ENCODE measurements around the gene DGLUCY.
A peak's percentile ranks its signal among the peaks of the same experiment; 100 is the strongest.
"Not testable (repeated sequence)": the region's sequence is repeated elsewhere in the genome, so short reads cannot be mapped to it uniquely, and the experiment has no call there.

The DGLUCY gene

DNA sequence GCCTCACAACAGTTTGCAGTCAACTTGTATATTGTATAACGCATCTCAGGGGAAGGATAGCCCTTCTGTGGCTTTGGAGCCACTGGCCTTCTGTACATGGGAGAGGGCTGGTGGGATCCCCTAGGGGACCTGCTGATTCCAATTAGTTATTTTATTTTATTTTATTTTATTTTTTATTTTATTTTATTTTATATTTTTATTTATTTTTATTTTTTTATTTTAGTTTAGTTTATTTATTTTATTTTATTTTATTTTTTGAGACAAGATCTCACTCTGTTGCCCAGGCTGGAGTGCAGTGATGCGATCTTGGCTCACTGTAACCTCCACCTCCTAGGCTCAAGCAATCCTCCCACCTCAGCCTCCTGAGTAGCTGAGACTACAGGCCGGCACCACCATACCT, 68.9 kb downstream of the DGLUCY start:
- H3K27me3 Mint-ChIP-seq (ENCODE audit: low read depth); H3K9me3 Mint-ChIP-seq; H3K4me1 Mint-ChIP-seq (ENCODE audit: low read depth); H3K4me3 Mint-ChIP-seq; H3K27ac Mint-ChIP-seq: not testable (repeated sequence)
- H3K36me3 Mint-ChIP-seq (ENCODE audit: low read depth), result peaks cover 36% of the 10 kb centered on the region

DNA sequence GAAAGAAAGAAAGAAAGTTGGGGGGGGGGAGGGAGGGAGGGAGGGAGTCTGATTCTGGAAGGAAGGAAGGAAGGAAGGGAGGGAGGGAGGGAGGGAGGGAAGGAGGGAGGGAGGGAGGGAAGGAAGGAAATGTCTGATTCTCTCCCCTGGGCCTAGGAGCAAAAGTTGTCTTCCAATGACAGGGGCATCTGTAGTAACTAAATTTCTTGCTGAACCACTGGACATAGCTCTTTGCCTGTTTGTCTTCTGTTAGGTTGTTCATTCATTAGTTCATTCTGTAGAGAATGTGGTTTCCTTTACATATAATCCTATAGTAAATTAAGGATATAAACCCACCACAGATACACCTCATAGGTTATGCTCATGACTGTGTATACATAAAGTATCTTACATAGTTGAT, 70.7 kb downstream of the DGLUCY start:
- H3K36me3 Mint-ChIP-seq (ENCODE audit: low read depth), result peaks cover 44% of the 10 kb centered on the region
- peaks cover 2% of the 10 kb centered on the region for H3K4me1 Mint-ChIP-seq (ENCODE audit: low read depth)

DNA sequence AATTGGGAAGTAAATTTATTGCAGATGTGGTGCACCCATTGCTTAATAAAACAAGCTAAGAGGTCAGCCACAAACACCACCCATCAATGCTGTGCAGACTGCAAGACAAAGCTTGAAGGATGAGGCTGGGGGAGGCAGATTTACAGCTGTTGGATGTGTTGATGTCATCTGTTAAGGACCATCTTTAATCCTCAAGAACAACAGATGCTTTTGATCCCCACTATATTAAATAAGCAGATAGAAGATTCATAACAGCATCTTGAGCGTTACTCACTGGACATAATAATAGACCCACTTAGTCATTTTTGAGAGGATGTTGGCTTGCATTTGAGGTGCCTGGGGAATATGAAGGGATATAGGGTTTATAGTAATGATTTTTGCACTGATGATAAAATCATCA, 71.8 kb downstream of the DGLUCY start:
- Mint-ChIP-seq H3K4me3 (no peak overlapping the region), H3K27me3 (ENCODE audit: low read depth) (no peaks in the 10 kb centered on the region), H3K36me3 (ENCODE audit: low read depth) (peaks cover 49% of the 10 kb centered on the region), H3K9me3 (no peaks in the 10 kb centered on the region), H3K27ac (no peak overlapping the region), H3K4me1 (ENCODE audit: low read depth) (peaks cover 8% of the 10 kb centered on the region)

More for the DNA sequence above, 70.7 kb downstream of the DGLUCY start:
- Mint-ChIP-seq H3K27ac (no peak overlapping the region), H3K9me3 (no peaks in the 10 kb centered on the region), H3K4me3 (no peak overlapping the region), H3K27me3 (ENCODE audit: low read depth) (no peaks in the 10 kb centered on the region)

DNA sequence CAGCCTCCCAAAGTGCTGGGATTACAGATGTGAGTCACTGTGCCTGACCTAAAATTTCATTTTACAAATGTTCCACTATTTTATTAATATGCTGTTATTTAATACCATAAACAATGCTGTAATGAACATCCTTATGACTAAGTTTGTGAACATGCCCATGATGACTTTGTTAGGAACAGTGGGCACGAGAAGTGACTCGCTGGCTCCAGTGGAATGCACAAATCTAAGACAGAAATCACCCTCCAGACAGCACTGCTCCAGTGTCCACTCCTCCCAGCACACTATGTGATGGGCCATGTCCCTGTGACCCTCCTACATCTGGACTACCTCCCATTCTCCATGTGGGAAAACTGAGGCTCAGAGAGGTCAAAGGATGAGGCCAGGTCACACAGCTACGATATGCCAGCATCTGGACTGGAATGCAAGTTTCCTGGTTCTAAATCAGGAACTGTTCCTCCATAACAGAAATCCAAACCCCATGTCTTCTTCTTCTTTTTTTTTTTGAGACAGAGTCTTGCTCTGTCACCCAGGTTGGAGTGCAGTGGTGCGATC, 72.7 kb downstream of the DGLUCY start:
- no peaks in the 10 kb centered on the region for H3K9me3 Mint-ChIP-seq
- H3K27me3 Mint-ChIP-seq (ENCODE audit: low read depth), result no peaks in the 10 kb centered on the region
- H3K36me3 Mint-ChIP-seq (ENCODE audit: low read depth), result peaks cover 50% of the 10 kb centered on the region
- H3K4me3 Mint-ChIP-seq, result no peak overlapping the region
- no peak overlapping the region for H3K27ac Mint-ChIP-seq
- peaks cover 9% of the 10 kb centered on the region for H3K4me1 Mint-ChIP-seq (ENCODE audit: low read depth)

DNA sequence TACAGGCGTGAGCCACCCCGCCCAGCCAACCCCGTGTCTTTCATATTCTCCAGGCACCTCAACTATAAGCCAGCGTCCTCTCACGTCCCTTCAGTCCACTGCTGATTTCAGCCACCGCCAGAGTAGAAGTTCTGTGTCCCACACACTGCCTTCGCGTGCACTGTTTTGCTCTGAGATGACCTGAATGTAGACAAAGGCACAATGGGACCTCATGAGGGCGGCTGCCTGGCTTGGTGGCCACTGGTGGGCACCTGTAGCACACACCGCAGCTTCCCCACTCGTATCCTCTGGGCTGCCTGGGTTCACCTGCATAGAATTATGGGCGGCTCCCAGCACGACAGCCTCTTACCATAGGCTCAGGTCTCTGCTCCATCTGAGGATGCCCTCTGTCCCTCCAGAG, 73.4 kb downstream of the DGLUCY start:
- Mint-ChIP-seq H3K4me3 (no peak overlapping the region), H3K27ac (no peak overlapping the region), H3K27me3 (ENCODE audit: low read depth) (no peaks in the 10 kb centered on the region), H3K9me3 (no peaks in the 10 kb centered on the region), H3K4me1 (ENCODE audit: low read depth) (peaks cover 9% of the 10 kb centered on the region), H3K36me3 (ENCODE audit: low read depth) (peaks cover 53% of the 10 kb centered on the region)

DNA sequence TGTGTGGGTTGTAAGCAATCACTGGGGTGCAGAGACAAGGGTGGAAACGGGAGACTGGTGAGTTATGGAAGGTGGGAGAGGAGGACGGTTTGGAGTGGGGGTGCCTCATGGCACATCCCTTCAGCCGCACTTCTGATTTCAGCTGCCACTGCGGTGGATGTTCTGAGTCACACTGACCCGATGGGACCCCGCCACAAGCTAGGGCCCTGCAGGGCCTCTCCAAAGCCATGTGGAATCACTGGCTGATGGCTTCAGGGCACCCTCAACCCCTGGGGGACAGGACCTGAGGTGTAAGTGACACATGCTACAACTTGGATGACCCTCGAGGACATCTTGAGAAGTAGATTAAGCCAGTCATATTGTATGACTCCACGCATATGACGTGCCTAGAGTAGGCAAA, 77.0 kb downstream of the DGLUCY start:
- H3K36me3 Mint-ChIP-seq (ENCODE audit: low read depth), result peaks cover 55% of the 10 kb centered on the region
- no peaks in the 10 kb centered on the region for H3K27me3 Mint-ChIP-seq (ENCODE audit: low read depth)
- H3K4me1 Mint-ChIP-seq (ENCODE audit: low read depth), result peaks cover 26% of the 10 kb centered on the region
- peak overlapping the region; percentile 39 for H3K27ac Mint-ChIP-seq
- H3K9me3 Mint-ChIP-seq, result no peaks in the 10 kb centered on the region
- no peak overlapping the region for H3K4me3 Mint-ChIP-seq

DNA sequence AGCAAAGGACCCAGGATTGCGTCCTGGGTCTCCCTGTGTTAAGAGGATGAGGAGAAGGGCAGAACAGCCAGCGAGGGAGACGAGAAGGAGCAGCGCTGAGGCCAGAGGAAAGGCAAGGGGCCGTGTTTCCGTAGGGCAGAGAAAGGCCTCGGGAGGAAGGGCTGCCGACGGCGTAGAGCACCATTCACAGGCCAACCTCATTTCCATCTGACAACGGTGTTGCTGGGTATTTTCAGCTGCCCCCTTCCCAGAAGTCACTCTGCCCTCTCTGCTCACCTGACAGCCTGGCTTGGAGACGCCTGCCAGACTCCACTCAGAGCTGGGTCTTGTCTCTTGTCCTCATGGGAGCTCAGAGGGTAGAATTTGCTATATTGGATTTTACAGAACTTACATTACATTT, 79.2 kb downstream of the DGLUCY start:
- H3K36me3 Mint-ChIP-seq (ENCODE audit: low read depth), result peaks cover 61% of the 10 kb centered on the region
- no peak overlapping the region for H3K4me3 Mint-ChIP-seq
- H3K4me1 Mint-ChIP-seq (ENCODE audit: low read depth), result peaks cover 39% of the 10 kb centered on the region
- no peaks in the 10 kb centered on the region for H3K9me3 Mint-ChIP-seq
- H3K27me3 Mint-ChIP-seq (ENCODE audit: low read depth), result no peaks in the 10 kb centered on the region
- H3K27ac Mint-ChIP-seq, result no peak overlapping the region

DNA sequence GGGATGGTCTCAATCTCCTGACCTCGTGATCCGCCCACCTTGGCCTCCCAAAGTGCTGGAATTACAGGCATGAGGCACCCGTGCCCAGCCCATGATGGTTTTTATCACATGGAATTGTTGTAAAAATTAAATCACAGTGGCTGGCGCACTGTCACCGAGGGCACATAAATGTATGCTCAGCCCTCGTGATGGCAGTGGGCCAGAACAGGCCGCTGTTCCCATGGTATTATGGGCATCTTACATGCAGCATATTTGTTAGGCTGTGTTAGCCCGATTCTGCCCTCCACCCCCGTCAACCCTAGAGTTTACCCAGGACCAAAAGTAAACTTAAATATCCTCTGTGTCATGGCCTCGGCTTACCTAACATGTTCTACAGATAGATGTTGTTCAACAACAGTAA, 82.0 kb downstream of the DGLUCY start:
- H3K4me3 Mint-ChIP-seq, result no peak overlapping the region
- H3K36me3 Mint-ChIP-seq (ENCODE audit: low read depth), result peaks cover 64% of the 10 kb centered on the region
- H3K4me1 Mint-ChIP-seq (ENCODE audit: low read depth), result peaks cover 52% of the 10 kb centered on the region
- H3K27ac Mint-ChIP-seq, result no peak overlapping the region
- H3K27me3 Mint-ChIP-seq (ENCODE audit: low read depth), result no peaks in the 10 kb centered on the region
- peaks cover 4% of the 10 kb centered on the region for H3K9me3 Mint-ChIP-seq

DNA sequence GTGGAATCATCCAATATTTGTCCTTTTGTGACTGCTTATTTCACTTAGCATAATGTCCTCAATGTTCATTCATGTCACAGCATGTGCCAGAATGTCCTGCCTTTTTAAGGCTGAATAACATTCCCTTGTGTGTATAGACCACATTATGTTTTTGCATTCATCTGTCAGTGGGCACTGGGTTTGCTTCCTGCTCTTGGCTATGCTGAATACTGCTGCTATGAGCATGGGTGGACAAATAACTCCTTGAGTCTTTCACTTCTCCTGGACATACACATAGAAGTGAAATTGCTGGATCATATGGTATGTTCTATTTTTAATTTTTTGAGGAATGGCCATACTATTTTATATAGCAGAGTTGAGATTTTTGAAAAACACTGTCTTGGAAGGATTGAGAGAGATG, 83.8 kb downstream of the DGLUCY start:
- Mint-ChIP-seq H3K27me3 (ENCODE audit: low read depth) (no peaks in the 10 kb centered on the region), H3K4me1 (ENCODE audit: low read depth) (peaks cover 59% of the 10 kb centered on the region), H3K4me3 (peak overlapping the region; percentile 45), H3K9me3 (peaks cover 4% of the 10 kb centered on the region), H3K27ac (peak overlapping the region; percentile 50), H3K36me3 (ENCODE audit: low read depth) (peaks cover 57% of the 10 kb centered on the region)

DNA sequence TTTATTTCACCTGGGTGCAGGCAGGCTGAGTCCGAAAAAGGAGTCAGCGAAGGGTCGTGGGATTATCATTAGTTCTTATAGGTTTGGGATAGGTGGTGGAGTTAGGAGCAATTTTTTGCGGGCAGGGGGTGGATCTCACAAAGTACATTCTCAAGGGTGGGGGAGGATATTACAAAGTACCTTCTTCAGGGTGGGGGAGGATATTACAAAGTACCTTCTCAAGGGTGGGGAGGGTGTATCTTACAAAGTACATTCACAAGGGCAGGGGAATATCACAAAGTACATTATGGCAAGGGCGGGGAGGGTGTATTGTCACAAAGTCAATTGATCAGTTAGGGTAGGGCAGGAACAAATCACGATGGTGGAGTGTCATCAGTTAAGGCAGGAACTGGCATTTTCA, 86.9 kb downstream of the DGLUCY start:
- peaks cover 61% of the 10 kb centered on the region for H3K4me1 Mint-ChIP-seq (ENCODE audit: low read depth)

DNA sequence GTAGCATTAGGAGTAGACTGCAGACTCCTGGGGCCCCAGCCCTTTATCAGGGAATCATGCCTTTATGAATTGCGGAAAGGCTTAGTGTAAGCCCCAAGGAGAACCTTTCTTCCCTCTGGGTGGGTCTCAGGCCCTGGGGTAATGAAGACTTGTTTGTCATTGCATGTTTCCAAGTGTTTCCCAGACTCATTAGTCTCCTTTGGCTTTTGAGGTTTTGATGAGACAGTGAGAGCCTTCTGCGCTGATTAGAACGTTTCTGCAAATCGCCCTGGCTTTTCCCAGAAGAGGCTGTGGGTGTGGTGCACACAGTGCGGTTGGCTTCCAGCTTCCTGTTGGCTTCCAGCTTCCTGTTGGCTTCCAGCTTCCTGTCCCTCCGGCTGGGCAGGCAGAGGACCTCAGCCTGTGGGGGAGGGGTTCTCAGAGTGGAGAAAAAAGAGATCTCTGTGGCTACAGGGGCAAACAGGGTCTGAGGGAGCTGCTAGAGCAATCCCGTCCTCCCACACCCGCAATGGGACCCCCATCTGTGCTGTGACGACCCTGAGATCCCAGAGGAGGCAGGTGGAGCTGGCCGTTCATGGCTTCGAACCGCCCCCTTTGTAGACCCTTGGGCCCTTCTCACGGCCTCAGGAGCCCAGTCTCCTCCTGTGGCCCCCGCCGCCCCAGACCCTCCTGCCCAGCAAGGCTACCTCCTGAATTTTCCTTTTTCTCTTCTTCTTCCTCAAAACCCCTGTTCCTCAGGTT, 88.5 kb downstream of the DGLUCY start:
- Mint-ChIP-seq H3K27me3 (ENCODE audit: low read depth) (no peaks in the 10 kb centered on the region), H3K4me3 (peak overlapping the region; percentile 68), H3K27ac (peak overlapping the region; percentile 87), H3K4me1 (ENCODE audit: low read depth) (peaks cover 65% of the 10 kb centered on the region), H3K36me3 (ENCODE audit: low read depth) (peaks cover 64% of the 10 kb centered on the region), H3K9me3 (peaks cover 4% of the 10 kb centered on the region)

More for the DNA sequence above, 86.9 kb downstream of the DGLUCY start:
- Mint-ChIP-seq H3K27ac (peak overlapping the region; percentile 71), H3K36me3 (ENCODE audit: low read depth) (peaks cover 63% of the 10 kb centered on the region), H3K4me3 (peak overlapping the region; percentile 22)
- not testable (repeated sequence) for H3K9me3 Mint-ChIP-seq; H3K27me3 Mint-ChIP-seq (ENCODE audit: low read depth)

DNA sequence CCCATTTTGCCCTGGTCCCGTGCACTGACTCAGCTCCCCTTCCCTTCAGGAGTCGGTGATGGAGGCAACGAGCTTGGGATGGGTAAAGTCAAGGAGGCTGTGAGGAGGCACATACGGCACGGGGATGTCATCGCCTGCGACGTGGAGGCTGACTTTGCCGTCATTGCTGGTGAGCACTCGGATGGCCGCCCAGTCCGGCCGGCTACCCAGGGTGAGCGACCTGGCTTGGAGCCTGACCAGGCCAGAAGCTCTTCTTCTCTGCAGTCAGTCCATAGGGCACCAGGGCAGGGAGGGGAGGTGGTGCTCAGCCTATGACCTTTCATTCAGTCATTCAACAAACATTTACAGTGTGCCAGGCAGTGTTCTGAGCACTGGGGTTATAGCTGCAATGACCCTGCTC, 90.8 kb downstream of the DGLUCY start:
- H3K27ac Mint-ChIP-seq, result peak overlapping the region; percentile 68
- H3K4me3 Mint-ChIP-seq, result no peak overlapping the region
- no peaks in the 10 kb centered on the region for H3K9me3 Mint-ChIP-seq
- no peaks in the 10 kb centered on the region for H3K27me3 Mint-ChIP-seq (ENCODE audit: low read depth)
- peaks cover 51% of the 10 kb centered on the region for H3K4me1 Mint-ChIP-seq (ENCODE audit: low read depth)
- peaks cover 65% of the 10 kb centered on the region for H3K36me3 Mint-ChIP-seq (ENCODE audit: low read depth)

DNA sequence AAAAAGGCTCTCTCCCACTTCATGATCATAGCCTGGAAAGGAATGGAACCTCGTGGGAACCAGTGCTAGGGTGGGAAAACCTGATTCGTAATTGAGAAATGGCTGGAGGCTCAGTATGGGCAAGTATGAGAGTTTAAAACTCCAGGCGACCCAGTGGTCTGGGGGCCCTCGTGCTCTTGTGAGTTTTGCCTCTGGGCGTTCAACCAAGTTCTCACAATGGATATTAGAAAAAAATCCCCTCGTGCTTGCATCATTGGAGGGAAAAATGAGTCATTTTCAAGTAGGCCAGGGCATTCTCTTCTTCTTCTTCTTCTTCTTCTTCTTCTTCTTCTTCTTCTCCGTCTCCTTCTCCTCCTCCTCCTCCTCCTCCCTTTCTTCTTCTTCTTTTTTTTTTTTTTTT, 91.6 kb downstream of the DGLUCY start:
- Mint-ChIP-seq H3K9me3 (no peaks in the 10 kb centered on the region), H3K4me1 (ENCODE audit: low read depth) (peaks cover 49% of the 10 kb centered on the region), H3K27ac (no peak overlapping the region), H3K36me3 (ENCODE audit: low read depth) (peaks cover 65% of the 10 kb centered on the region), H3K4me3 (no peak overlapping the region), H3K27me3 (ENCODE audit: low read depth) (no peaks in the 10 kb centered on the region)

DNA sequence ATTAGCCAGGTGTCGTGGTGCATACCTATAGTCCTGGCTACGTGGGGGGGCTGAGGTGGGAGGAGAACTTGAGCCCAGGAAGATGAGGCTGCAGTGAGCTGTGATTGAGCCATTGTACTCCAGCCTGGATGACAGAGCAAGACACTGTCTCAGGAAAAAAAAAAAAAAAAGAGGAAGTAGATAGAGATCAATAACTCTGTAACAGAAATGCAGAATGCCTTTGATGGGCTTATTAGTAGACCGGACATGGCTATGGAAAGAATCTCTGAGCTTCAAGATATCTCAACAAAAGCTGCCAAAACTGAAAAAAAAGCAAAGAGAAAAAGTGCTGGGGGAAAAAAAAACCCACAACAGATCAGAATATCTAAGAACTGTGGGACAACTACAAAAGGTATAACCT, 93.1 kb downstream of the DGLUCY start:
- peaks cover 66% of the 10 kb centered on the region for H3K36me3 Mint-ChIP-seq (ENCODE audit: low read depth)
- no peaks in the 10 kb centered on the region for H3K9me3 Mint-ChIP-seq
- peak overlapping the region; percentile 22 for H3K4me3 Mint-ChIP-seq
- peak overlapping the region; percentile 43 for H3K27ac Mint-ChIP-seq
- no peaks in the 10 kb centered on the region for H3K27me3 Mint-ChIP-seq (ENCODE audit: low read depth)
- peaks cover 39% of the 10 kb centered on the region for H3K4me1 Mint-ChIP-seq (ENCODE audit: low read depth)

DNA sequence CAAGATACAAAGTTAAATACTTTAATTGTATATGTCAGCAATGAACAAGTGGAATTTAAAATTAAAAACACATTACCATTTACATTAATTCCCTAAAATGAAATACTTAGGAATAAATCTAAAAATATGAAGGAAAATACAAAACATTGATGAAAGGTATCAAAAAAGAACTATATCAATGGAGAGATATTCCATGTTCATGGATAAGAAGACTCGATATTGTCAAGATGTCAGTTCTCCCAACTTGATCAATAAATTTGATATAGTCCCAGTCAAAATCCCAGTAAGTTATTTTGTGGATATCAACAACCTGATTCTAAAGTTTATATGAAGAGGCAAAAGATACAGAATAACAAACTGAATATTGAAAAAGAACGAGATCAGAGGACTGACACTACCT, 97.1 kb downstream of the DGLUCY start:
- H3K4me3 Mint-ChIP-seq, result no peak overlapping the region
- peaks cover 62% of the 10 kb centered on the region for H3K36me3 Mint-ChIP-seq (ENCODE audit: low read depth)
- H3K9me3 Mint-ChIP-seq, result no peaks in the 10 kb centered on the region
- no peaks in the 10 kb centered on the region for H3K27me3 Mint-ChIP-seq (ENCODE audit: low read depth)
- H3K4me1 Mint-ChIP-seq (ENCODE audit: low read depth), result peaks cover 18% of the 10 kb centered on the region
- H3K27ac Mint-ChIP-seq, result no peak overlapping the region
